Right renal cortex interstitium (tissue), 3 donors: ENCODE measurements around the gene FOXA3. TPM values are rescaled to one million over a fixed set of nuclear protein-coding genes. Genes with fewer than 3 reads are reported as not detected.
"Not testable (repeated sequence)": the region's sequence is repeated elsewhere in the genome, so short reads cannot be mapped to it uniquely, and the experiment has no call there.

Experiments used
- DNase-seq, 3 donors: peaks; one replicate each; pipeline ENCODE4 v3.0.0-alpha.2; 2013; ENCODE audit warnings: low read depth in 3 of 3, low spot score in 2 of 3
- polyA plus RNA-seq, 3 donors: library from polyadenylated mRNA; unstranded; fragments of 120-200 nt; gene quantifications; one replicate each; pipeline ENCODE4 v1.2.1, GENCODE V29; 2013; ENCODE audit not compliant: insufficient read length in 3 of 3

The FOXA3 gene
- polyA plus RNA-seq, 3 donors: 0.30 to 0.39 (median 0.36) TPM

DNA sequence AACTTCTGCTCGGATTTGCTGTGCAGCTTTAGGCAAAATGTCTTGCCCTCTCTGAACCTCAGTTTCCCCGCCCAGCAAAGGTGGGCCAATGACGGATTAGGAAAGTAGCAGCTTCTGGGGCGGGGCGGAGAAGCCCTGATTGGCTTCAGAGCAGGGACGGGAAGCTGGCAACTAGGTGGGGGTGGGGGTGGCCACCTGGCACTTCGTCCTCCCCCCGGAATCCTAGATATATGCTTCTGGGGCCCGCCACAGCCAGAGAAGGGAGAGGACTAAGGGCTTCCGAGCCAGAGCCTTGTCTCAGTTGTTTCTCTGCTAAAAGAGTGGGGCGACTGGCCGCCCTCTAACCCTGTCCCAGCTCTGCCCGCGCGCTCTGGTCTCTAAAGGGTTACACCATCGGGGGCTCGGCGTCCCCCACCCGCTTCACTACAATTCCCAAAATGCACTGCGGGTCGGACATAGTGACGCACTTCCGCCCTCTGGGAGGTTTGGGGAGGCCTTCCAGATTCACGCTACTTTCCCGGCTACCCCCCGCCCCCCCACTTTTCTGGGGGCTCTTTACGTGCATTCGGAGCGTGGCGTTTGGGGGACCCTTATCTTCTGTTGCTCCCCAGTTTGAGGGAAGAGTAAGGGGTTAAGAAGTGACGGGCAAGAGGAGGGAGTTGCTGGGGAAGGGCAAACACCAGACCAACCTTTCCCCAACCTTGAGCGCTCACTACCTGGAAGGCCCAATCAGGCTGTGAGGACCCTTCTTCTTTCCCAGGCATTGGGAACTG is 22.5 kb downstream of the FOXA3 start:
- peak; percentile 85 to 93 (median 88) for DNase-seq

DNA sequence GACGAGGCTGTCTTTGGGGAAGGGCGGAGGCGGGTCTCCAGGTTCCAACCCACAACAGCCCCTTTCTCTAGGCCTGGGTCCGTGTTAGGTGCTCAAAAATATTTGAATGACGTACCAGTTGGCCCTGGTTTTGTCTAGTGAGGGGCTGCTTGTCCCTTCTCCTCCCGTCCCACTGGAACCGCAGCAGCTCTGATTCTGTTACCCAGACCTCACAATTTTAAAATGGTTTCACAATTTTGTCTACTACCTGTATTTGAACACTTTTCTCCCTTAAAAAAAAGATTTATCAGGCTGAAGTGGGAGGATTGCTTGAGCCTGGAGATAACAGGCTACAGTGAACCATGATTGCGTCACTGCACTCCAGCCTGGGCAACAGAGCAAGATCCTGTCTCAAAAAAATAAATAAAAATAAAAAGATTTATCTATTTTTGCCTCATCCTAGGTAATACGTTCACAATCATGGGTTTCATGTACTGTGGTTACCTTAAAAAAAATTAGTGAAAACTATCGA is 23.1 kb downstream of the FOXA3 start:
- DNase-seq: no peak

DNA sequence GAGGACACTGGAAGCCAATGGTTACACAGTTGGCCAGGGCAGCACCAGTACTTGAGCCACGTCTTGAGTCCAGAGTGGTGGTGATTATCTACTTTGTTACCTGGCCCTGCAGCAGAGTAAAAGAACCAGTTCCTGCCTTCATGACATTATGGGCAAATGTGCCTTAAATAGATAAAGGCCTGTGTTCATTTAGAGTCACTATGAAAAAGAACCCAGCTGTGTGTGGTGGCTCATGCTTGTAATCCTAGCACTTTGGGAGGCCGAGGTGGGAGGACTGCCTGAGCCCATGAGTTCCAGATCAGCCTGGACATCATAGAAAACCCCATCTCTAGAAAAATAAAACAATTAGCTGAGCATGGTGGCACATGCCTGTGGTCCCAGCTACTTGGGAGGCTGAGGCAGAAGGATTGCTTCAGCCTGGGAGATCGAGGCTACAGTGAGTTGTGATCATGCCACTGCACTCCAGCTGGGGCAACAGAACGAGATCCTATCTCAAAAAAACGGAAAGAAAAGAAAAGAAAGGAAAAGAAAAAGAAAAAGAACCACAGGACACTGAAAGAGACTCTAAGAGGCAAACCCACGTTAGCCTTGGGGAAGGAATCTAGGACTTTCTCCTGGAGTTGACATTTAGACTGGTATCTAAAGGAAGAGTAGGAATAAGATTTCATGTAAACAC is 25.2 kb downstream of the FOXA3 start:
- no peak for DNase-seq

DNA sequence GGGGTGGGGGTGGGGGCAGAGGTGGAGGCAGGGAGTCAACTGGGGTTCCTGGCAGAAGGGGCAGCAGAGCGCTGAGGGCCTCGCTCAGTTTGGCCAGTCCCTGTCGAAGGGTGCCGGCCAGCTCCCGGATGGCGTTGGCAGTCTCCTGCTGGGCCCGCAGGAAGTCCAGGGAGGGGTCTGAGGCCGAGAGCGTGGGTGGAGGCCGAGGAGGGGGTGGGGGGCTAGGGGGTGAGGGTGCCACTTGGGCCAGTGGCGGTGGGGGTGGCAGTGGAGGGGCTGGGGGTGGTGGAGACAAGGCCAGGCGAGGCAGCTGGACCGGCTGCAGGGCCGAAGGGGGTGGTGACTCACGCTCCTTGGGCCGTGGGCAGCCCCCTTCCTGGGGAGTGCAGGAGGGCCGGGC is 26.8 kb downstream of the FOXA3 start:
- DNase-seq: no peak

DNA sequence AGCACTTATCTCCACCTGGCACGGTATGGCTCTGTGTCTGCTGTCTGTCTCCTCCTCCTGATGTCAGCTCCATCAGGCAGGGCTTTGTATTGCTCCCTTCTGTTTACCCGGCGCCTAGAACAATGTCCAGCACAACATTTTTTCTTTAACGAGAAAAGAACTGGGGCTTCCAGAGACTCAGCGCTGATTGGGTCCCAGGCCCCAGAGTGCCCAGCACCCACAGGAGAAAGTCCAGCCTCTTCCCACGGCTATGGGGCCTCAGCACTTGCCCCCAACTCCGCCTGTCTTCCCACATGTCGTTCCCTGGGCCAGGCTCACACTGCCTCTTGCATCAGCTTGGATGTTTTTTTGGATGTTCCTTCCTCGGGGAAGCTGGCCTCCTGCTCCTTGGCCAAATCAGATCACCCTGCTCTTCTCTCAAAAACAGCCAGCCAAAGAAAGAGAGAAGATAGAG is 31.4 kb downstream of the FOXA3 start:
- DNase-seq: no peak

DNA sequence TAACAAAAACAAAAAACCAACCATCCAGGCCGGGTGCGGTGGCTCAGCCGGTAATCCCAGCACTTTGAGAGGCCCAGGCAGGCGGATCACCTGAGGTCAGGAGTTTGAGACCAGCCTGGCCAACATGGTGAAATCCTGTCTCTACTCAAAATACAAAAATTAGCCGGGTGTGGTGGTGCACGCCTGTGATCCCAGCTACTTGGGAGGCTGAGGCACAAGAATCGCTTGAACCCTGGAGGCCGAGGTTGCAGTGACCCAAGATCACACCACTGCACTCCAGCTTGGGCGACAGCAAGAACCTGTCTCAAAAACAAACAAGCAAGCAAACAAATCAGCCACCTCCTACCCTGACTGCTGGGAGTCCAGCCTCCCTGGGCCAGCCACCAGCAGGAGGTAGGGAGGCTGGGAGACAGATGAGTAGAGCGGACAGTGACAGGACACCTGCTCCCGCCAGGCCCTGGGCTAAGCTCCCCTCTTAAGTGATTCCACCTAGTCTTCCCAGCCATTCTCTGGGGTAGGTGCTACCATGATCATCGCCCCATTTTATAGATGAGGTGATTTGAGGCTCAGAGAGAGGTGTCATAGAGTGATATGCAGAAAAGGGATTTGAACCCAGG is 32.0 kb downstream of the FOXA3 start:
- DNase-seq: not testable (repeated sequence)

DNA sequence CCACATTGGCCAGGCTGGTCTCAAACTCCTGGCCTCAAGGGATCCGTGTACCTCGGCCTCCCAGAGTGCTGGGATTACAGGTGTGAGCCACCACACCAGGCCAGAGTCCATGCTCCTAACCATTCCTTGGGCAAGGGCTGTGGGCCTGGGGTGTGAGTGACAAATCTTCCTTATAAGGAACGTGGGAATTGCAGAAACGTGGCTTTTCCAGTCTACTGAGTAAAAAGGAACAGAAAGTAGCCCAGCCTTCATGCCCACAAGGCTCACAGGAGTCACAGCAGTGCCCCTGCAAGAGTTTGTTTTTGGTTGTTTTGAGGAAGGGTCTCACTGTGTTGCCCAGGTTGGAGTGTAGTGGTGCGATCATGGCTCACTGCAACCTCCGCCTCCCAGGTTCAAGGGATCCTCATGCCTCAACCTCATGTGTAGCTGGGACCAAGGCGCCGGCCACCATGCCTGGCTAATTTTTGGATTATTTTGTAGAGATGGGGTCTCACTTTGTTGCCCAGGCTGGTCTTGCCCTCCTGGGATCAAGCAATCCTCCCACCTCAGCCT is 33.2 kb downstream of the FOXA3 start:
- DNase-seq: no peak

DNA sequence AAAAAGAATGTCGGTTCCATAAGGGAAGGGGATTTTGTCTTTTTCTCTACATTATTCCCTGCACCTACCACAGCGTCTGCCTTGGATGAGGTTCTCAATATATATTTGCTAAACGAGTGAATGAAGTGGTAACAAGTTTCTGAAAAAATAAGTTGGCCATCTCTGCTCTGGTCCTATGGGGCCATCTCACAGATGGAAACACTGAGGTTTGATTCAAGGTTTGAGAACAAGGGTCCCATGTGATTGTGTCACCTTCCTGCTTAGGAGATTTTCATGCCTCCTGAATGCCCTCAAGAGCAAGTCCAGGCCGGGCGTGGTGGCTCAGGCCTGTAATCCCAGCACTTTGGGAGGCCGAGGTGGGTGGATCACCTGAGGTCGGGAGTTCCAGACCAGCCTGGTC is 35.1 kb downstream of the FOXA3 start:
- no peak for DNase-seq

DNA sequence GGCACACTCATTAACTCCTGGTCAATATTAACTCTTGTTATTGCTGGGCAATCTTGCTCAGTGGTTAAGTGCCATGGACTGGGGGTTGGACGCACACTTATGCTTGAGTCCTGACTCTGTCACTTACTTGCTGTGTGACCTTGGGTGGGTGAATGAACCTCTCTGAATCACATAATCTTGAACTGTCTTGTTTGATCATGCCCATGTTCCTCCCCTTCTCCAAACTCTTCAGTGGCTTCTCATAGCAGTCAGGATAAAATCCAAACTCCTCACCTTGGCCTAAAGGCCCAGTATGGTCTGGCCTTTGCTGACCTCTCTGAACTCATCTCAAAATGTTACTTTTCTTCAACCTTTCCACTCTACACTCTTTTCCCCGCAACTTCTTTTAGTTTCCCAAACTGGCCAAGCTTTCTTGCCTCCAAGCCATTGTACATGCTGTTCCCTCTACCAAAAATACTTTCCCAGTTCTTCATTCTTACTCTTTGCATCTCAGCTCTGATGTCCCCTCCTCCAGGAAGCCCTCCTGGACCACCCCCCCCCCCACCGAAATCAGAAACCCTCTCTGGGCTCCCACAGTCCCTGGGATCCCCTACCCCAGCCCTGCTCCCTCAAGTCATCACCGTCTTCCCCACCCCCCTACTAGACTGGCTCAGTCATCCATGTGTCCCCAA is 35.9 kb downstream of the FOXA3 start:
- DNase-seq: no peak

DNA sequence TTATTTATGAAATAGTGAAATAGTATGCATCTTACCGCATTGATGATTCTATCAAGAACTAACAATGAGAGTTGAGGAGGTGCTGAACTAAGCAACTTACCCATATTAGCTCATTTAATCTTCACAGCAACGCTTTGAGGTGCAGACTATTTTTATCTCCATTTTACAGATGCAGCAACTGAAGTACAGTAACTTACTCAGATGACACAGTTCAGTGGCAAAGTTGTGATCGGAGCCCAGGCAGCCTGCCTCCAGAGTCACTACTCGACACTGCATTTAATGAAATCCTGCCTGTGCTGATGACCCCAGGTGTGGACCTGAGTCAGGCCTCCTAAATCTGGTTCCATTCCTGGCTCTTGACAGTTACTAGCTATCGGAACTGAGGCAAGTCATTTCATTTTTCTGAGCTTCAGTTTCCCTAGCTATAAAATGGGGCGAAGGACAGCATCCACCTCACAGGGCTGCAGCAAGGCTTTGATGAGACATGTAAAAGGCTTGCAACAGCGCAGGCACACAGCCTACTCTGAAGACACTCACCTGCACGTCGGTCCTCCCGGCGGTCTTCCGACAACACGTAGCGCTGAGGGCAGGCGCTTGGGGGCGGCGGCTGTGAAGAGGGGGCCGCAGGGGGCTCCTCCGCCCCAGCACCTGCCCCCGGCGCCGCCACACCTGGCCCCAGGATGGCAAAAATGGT is 36.8 kb downstream of the FOXA3 start:
- DNase-seq: no peak

DNA sequence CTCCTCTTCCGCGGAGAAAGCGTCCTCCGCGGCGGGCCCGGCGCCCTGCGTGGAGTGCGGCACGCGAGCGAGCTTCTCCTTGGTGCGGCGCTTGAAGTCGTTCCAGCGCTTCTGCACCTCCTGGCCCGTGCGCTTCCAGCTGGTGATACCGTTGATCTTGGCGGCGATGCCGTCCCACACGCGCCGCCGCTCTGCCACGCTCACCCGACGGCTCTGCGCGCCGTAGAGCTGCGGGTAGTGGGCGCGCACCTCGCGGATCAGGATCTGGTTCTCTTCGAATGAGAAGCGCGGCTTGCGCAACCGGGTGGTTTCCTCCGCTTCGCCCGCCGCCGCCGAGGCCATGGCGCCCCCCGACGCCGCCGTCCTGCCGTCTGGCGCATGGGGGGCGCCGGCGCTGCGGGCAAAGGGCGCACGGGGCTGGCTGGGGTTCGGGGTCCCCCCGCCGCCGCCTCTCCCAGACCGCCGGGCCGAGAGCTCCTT is 37.3 kb downstream of the FOXA3 start:
- DNase-seq: no peak

DNA sequence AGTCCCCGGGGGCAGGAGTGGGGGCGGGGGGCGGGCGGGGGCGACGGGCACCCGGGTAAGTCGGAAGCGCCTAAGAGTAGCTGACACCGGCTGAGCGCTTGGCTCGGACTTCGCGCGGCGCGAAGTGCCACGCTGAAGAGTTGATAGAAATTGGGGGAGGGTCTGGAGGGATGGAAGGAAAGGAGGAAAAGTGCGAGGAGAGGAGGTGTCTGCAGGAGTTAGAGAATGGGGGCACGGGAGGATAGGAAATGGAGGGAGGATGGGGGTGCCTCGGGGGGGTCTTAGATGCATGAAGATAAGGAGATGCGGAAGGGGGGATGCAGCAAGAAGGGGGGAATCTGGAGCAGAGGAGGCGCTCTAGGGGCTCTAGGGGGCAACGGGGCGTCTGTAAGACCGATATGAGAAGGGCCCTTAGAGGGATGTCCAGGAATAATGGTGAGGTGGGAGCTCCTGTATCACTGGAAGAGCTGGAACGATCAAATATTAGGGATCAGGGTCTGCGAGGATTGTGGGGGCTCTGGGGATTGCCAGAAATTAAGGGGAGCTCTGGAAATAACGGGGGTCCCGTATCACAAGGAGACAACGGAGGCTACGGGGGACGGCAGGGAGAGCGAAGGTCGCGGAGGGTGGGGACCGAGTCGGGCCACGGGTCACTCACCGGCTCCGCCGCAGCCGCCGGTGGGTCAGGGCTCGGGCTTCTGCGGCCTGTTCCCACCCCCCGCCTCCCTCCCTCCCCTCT is 38.0 kb downstream of the FOXA3 start, which contains the start of gene MYPOP:
TSS of gene MYPOP (minus strand) at position 702 of the 739 bp plus-strand sequence. CDS start 840 bp downstream, outside the sequence.
- DNase-seq: no peak

DNA sequence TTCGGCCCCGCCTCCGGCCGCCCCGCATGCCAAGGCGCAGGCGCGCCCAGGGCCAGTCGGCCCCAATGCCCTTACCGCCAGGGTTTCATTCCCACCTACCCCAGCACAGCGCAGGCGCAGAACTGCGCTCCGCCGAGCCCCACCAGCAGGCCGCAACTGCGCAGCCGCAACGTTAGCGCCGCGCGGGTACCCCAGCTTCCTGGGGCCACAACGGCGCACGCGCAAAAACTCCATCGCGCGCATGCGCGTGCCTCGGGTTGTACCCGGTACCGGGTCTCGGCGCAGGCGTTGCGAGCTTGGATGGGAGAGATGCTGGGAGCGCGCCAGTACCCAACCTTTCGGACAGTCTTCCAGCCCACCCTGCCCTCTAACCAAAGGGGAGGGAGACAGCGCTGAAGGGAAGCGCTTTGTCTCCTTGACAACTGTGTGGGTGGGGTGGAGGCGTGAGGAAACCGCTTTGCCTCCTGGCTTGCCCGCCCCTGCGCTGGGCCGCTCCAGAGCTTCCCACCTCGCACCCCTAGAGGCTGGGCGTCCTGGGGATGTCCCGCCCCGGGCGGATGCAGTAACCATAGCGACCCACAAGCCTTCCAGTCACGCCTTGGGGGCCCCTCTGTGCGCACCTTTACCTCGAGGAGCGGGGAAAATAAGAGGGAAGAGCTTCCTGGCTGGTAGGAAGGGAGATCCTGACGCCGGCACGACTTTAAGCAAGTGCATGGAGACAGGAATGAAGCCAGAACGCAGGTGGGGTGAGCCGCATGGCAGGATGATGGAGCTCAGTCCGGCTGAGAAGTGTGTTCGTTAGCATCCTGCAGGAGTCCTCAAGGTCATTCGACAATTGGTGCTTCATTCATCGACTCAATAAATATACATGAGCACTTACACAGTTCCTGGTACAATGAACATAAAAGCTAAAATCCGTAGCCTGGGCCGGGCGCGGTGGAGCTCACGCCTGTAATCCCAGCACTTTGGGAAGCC is 38.8 kb downstream of the FOXA3 start:
- DNase-seq: peak; percentile 95 to 97 (median 96)

DNA sequence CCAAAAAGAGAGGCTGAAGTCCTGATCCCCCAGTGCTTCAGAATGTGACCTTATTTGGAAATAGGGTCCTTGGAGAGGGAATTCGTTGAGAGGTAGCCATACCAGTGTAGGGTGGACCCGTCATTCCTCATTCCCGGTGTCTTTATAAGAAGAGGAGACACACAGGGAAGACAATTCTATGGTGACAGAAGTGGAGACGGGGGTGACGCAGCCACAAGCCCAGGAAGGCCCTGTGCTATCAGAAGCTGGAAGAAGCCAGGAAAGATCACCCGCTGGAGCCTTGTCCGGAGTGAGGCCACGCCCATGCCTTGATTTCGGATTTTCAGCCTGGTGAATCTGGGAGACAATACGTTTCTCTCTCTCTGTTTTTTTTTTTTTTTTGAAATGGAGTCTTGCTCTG is 40.9 kb downstream of the FOXA3 start:
- no peak for DNase-seq

DNA sequence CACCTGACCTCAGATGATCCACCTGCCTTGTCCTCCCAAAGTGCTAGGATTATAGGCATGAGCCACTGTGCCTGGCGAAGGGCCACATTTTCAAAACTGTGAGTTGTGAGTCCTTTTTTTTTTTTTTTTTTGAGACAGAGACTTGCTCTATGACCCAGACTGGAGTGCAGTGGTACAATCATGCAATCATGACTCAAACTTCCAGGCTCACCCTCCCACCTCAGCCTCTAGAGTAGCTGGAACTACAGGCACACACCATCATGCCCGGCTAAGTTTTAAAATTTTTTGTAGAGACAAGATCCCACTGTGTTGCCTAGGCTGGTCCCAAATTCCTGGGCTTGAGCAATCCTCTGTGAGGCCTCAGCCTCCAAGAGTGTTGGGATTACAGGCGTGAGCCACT is 42.1 kb downstream of the FOXA3 start:
- DNase-seq: no peak

DNA sequence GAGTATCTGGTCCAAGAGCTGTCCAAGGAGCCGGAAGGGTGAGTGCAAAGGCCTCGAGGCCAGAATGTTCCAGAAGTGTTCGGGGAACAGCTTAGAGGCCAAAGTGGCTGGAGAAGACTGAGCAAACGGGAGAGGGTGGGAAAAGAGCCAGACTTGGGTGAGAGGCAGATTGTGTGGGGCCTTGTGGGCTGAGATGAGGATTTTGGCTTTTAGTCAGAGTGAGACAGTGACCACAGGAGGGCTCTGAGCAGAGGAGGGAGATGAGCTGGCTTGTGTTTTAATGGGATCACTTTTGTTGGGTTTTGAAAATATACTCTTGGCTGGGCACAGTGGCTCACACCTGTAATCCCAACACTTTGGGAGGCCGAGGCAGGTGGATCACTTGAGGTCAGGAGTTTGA is 44.8 kb downstream of the FOXA3 start:
- DNase-seq: no peak

DNA sequence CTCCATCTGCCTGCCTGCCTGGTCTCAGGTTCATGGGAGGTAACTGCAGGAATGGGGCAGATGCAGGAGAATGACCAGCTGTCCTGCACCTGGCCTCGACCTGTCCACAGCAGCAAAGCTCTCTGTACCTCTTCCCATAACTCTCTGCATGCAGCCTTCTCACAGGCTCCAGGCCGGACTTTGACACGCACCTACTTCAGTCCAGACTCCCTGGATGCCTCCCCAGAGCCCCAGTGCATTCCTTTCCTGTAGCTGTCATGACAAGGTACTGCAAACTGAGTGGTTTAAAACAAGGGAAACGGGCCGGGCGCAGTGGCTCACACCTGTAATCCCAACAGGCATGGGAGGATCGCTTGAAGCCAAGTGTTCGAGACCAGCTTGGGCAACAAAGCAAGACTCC is 47.2 kb downstream of the FOXA3 start:
- DNase-seq: no peak
